HG03045 (cell line): ENCODE results near the gene TCTN1.
"Not testable (repeated sequence)": the region's sequence is repeated elsewhere in the genome, so short reads cannot be mapped to it uniquely, and the experiment has no call there.

Source experiments
- ATAC-seq: cut with Tn5 transposase; IDR thresholded peaks from one replicate; pipeline ENCODE4 v1.9.1; 2021; ENCODE audit warnings: mild to moderate bottlenecking, moderate library complexity; ENCODE audit not compliant: unreplicated experiment

TCTN1 gene

DNA sequence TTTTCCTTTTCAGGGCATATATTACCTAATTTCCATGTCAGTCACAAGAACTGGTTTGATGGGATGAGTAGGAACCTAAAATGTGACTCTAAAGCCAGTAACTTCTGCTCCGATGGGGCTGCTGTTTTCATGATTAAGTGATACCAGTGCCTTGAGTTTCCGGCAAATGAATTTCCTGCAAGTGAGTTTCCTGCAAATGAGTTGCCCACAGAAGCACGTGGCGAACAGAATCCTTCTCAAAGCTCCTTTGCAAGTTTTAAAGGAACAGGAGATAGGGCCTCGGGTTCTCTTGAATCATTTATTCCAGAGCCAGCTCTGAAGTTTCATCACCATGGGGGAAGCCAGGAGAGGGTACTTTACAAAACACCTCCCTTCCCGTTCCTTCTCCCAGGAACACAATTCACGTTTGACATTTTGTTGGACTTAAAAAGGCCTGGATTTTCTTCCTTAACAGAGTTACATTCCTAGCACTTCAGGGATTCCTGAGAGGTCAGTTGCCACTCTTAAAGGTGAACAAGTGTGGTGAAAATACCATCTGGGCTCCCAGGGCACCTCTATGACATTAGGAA, 28.6 kb upstream of the TCTN1 start:
- no peak for ATAC-seq

DNA sequence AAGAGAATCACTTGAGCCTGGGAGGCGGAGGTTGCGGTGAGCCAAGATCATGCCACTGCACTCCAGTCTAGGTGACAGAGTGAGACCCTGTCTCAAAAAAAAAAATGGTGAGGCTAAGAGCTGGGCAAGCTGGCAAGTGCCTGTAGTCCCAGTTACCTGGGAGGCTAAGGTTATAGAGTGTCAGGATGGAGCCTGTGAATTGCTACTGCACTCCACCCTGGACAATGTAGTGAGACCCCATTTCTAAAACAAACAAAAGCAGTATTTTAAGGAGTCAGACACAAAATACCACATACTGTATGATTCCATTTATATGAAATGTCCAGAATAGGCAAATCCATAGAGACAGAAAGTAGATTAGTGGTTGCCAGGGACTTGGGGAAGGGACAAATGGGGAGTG, 26.8 kb upstream of the TCTN1 start:
- ATAC-seq, result not testable (repeated sequence)

DNA sequence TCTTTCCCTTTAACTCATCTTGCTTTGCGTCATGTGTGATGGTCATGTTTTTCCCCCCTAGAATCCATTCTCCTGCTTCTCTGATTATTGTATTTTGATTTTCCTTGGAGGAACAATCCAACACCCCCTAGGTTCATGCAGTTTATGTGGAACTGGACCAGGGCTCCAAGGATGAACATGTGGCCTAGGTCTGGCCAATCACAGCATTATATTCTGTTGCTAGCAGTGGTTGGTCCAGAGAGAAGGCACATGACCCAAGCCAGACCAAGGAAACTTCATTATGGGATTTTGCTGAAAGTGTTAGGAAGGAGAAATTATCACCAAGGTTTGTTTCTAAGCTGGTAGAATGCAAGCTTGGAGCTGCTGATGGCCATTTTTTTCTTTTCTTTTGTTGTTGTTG, 23.9 kb upstream of the TCTN1 start:
- no peak for ATAC-seq

DNA sequence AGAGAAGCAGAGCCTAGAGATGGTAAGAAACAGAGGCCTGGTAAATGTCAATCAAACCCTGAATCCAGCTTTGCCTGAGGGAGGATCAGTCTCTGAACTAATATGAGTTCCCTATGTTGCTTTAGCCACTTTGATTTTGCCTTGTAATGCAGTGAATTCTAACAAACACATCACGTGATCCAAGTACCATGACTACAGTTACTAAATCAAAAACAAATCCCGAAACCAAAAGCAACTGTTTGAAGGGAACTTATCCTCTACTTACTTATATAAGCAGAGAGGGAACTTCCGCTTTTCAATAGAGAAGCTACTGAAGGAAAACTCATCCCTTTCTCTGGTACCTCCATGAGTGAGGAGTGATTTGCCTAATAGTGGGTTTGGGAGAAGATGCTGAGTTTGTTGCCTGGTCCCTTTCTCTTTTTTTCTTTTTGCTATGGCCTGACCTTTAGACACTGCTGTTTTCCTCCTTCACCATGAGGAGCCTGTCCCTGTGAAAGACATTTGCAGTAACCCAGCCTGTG, 23.1 kb upstream of the TCTN1 start:
- peak; percentile 57 for ATAC-seq

DNA sequence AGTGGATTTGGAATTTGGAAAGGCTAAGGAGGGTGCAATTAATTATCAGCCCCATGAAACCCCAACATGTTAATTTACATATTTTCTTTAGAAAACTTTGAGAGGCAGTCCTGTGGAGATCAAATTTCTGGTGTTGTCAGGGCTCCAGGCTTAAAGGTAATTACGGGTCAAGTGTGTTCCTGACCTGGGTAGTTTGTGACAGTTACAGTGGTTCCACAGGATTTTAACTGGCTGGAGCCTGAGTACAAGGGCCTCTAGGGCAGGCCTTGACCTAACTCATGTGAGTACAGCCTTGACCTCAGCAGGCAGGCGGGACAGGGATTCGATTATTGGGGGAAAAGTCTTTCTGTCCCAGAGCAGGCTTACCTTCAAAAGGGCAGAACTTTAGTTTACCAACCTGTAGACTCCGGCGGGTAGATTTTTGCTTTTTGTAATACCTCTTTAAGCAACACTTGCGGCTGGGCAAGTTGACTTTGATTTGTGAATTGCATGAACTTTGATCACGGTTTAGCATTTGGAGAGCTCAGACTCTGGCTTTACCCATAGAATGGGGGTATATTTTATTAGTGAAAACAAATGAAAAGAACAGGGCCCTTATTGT, 22.4 kb upstream of the TCTN1 start:
- ATAC-seq, result no peak

DNA sequence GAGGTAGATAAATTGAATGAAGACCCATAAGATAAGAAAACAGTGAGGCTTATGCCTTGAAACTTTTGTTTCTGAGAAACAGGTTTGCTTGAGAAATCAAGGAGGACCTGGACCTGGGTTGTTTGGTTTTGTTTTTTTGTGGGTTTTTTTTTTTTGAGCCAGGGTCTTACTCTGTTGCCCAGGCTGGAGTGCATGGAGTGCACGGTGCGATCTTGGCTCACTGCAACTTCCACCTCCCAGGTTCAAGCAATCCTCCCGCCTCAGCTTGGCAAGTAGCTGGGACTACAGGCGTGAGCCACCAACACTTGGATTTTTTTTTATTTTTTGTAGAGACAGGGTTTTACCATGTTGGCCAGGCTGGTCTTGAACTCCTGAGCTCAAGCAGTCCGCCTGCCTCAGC, 21.9 kb upstream of the TCTN1 start:
- ATAC-seq, result no peak

DNA sequence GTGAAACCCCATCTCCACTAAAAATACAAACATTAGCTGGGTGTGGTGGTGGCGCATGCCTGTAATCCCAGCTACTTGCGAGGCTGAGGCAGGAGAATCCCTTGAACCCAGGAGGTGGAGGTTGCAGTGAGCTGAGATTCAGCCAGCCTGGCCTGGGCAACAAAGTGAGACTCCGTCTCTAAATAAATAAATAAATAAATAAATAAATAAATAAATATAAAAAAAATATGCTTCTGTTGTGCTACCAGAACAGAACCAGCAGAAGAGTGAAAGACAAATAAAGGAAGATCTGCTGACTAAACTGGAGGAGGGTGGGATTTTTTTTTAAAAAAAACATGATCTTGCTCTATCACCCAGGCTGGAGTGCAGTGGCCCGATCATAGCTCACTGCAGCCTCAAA, 21.0 kb upstream of the TCTN1 start:
- not testable (repeated sequence) for ATAC-seq

DNA sequence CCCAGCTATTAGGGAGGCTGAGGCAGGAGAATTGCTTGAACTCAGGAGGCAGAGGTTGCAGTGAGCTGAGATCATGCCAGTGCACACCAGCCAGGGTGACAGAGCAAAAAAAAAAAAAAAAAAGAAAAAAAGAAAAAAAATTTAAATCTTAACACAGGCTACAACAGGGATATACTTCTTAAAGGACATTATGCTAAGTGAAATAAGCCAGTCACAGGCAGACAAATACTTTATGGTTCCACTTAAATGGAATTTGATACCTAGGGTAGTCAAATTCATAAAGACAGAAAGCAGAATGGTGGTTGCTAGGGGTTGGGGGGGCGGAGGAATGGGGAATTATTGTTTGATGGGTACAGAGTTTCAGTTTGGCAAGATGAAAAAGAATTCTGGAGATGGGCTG, 16.0 kb upstream of the TCTN1 start:
- no peak for ATAC-seq

DNA sequence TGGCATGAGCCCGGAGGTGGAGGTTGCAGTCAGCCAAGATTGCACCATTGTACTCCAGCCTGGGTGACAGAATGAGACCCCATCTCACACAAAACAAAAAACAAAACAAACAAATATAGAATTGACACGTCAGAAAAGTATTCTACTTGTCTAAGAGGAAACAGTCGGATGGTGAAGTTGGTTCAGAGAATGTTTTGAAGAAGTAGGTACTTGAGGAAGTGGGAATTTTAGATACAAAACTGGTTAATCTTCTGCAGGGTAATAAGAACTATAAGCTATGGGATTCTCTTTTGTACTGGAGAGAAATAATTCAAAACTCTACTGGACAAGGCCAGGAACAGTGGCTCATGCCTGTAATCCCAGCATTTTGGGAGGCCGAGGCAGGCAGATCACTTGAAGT, 14.6 kb upstream of the TCTN1 start:
- no peak for ATAC-seq

DNA sequence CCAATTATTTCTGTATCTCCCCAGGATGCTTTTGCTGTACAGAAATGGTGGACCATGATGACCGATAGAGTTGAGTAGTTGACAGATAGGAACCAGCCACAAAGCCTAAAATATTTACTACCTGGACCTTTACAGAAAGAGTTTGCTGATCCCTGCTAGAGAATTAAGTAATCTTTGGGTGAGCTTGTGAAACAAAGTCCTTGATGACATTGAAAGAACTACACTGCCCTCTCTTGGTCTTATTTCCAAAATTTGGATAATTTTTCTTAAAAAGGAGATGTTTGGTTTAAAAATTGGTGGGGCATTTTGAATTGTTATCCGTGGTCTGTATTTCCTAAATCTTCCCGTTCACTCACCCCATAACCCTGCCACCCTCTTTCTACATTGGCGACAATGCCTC, 13.7 kb upstream of the TCTN1 start:
- no peak for ATAC-seq

DNA sequence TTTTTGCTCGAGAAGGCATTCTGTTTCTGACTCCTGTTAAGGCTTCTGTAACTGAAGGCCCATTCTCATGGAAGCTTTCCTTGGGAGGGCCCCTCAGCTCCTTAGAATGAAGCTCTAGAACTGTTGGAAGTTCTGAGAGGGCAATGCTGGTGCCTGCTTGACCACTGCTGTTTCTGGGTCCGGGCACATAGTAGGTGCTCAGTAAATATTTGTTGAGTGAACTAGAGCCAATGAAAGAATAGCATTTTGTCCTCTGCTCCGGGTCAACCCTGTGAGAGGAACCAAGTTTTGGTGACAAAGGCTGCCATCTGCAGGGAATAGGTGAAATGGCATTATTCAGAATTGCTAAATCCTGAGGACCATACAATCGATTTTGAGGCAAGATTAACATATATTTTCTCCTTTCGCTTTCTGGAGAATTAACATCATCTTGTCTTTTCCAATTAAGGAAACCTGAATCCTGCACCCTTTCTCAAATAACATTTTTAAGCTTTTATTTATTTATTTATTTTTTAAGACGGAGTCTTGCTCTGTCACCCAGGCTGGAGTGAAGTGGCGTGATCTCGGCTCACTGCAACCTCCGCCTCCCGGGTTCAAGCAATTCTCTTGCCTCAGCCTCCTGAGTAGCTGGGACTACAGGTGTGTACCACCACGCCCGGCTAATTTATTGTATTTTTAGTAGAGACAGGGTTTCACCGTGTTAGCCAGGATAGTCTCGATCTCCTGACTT, 11.7 kb upstream of the TCTN1 start:
- not testable (repeated sequence) for ATAC-seq

DNA sequence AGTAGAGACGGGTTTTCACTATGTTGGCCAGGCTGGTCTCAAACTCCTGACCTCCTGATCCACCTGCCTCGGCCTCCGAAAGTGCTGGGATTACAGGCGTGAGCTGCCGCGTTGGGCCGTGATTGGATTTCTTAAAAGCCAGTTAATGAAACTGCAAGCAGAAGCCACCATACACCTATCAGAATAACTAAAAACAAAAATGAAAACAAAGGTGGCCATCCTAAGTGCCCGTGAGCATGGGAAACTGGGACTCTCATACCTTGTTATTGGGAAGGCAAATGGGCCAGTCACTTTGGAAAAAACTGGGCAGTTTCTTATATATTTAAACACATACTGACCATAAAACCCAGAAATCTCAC, 7.7 kb upstream of the TCTN1 start:
- no peak for ATAC-seq

DNA sequence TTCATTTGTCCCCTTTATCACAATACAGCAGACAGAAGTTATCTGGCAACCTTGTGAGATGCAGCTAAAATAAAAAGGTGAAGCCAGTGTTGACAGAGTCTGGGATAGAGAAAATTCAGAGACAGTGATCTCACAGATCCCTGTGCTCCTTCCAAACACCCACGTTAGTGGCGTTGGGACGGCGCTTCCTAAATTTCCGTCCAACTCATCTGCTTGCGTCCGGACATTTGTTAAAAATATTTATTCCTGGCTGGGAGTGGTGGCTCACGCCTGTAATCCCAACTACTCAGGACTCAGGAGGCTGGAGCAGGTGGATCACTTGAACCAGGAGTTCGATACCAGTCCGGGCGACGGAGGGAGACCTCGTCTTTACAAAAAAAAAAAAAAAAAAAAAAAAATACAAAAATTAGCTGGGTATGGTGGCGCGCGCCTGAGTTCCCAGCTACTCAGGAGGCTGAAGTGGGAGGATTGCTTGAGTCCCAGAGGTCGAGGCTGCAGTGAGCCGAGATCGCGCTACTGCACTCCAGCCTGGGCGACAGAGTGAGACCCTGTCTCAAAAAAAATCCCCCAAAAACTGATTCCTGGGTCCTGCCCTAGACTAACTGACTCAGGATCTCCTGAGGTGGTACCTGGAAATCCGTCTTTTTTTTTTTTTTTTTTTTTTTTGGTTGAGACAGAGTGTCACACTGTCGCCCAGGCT, 708 bp upstream of the TCTN1 start:
- no peak for ATAC-seq

DNA sequence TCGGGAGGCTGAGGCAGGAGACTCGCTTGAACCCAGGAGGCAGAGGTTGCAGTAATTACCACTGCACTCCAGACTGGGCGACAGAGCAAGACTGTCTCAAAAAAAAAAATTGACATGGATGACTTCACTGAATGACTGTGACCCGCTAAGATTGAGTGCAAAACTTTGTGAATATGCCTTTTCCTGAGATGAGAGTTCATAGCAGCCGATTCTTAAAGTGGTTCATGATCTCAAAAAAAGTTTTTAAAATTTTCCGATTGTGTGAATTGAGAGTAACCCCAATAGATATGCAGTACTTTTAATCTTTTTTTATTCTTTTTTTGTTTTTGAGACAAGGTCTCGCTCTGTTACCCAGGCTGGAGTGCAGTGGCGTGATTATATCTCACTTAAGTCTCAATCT, 1.2 kb downstream of the TCTN1 start:
- no peak for ATAC-seq

DNA sequence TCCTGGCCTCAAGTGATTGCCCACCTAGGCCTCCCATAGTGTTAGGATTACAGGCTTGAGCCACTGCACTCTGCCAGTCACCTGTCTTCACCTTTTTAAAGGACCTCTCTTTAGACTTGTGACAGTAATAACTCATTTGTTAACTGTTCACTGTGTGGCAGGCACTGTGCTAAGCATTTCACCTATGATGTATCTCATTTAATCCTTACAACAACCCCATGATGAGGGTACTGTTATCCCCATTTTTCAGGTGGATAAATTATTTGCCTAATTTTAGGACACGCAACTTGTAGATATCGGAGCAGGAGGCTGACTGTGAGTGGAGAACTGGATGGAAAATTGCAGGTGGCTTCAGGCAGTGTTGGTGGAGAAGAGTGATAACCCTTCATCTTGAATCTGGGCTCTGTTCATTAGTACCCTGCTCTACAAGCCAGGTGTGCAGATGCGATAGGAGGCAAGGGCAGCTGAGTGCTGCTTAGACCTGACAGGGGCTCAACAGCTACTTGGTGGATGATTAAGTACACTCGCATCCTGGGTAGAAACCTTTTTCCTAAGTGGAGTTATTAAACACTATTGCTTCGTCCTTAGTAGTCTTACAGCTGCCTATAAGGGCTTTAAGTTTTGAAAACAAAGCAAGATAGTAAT, 2.7 kb downstream of the TCTN1 start:
- no peak for ATAC-seq

DNA sequence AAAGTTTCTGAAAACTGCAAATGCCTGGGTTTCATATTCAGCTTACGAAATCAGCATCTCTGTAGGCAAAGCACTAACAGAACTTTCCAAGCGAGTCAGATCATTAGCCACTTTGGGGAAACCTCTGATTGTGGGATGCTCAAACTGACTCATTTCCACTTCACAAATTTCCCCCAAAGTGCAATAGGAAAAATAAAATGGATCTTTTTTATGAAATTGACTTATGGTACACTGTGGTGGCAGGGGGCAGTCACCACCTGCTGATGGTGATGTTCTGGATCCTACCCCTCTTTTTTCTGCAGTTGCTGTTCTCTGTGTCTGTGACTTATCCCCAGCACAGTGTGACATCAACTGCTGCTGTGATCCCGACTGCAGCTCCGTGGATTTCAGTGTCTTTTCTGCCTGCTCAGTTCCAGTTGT, 5.6 kb downstream of the TCTN1 start:
- peak; percentile 41 for ATAC-seq

DNA sequence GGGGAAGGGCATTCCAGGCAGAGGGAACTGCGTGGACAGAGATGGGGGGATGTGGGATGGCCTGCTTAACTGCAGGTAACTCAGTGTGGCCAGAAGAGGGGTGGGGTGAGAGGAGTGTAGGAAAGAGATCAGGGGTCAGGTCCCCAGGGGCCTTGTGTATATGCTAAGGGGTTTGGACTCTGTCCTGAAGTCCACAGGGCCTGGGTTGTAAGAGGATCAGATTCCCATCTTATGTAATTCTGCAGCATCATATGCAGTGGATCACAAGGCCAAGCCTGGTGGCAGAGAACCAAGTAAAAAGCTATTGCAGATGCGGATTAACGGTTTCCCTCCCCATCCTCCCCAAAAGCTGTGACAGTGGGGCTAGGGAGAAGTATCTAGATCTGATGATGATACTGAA, 8.7 kb downstream of the TCTN1 start:
- no peak for ATAC-seq

DNA sequence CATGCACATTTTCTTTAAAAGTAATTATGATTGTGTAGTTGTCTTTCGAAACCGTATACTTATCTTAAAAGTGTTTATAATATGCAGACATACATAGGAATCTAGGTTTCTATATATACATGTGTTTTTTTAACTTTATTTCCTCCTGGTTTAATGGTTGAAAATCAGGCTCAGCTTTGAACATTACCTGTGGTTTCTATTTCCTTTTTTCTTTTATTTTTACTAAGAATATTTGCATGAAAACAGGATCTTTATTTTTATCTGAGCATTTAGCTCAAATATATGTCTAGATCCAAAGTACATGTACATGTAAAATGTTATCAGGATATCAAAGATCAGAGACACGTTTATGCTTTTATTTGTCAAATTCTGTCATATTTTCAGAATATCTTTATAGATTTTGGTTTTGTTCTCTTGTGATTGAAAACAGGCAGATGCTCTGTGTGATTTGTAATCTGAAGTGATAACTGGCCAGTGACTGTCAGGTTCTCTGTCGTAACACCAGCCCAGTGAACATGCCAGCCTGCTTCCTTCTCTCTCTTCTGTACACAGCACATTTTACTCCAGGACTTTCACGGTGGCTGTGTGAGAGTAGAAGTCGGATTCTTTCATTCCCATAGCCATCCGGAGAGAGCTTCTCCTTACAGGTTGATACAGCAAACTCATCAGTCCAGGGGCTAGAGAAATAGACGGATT, 13.7 kb downstream of the TCTN1 start:
- no peak for ATAC-seq

DNA sequence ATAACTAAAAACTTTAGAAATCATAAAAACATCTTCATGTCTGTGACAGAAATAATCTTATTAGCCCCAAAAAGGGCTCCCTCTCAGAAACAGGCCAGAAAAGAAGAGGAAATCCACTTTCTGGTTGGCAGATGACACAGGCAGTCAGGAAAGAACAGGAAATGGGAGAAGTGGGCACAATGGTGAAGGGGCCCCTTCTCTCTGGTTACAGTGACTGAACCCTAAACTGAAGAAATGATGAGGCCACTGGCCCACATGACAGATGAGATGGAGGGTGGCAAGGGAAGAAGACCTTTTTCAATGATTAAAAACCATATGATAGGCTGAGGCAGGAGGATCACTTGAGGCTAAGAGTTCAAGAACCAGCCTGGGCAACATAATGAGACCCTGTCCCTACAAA, 21.1 kb downstream of the TCTN1 start:
- no peak for ATAC-seq

DNA sequence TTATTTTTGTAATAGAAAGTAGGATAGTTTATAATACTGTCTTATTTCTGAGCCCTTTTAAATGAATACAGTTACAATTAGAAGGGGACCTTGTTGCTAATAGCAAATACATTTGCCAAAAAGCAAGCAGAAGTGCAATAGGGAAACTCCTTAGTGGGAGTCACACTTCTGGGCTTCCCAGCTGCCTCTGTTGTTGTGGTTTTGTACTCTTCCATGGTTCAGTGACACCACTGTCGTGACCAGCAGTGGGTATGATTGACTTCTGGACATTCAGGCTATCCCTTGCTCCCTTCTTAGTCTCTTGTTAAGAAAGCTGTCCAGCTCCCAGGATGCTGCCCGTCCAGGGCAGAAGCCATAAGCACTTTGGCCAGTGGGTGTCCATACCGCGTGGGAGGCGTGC, 22.6 kb downstream of the TCTN1 start:
- ATAC-seq, result no peak
